Stimulated activated effector memory CD8-positive, alpha-beta T cell treated with anti-CD3 and anti-CD28 coated beads, Interleukin-12 subunit alpha, Interleukin-12 subunit beta, amount 100 ng/mL, for 72 hours (primary cell): ENCODE measurements around the gene PEX5L.
A peak's percentile ranks its signal among the peaks of the same experiment; 100 is the strongest.

Source experiments
- ATAC-seq: fragments of 150-1000 bp; cut with Tn5 transposase; 2 replicates; pipeline ENCODE4 v1.10.0; 2021
- DNase-seq, 2 donors: peaks; one replicate each; pipeline ENCODE4 v3.0.0; 2021 to 2022; ENCODE audit warnings: low spot score in 2 of 2
- H3K27ac Mint-ChIP-seq: one replicate; pipeline ENCODE4 v1.8.0; 2022; ENCODE audit warnings: mild to moderate bottlenecking, mixed read lengths
- H3K36me3 Mint-ChIP-seq: one replicate; pipeline ENCODE4 v1.8.0; 2022; ENCODE audit warnings: mild to moderate bottlenecking, mixed read lengths
- H3K4me1 Mint-ChIP-seq: one replicate; pipeline ENCODE4 v1.8.0; 2022; ENCODE audit warnings: mixed read lengths
- H3K4me3 Mint-ChIP-seq: one replicate; pipeline ENCODE4 v1.8.0; 2022; ENCODE audit warnings: mild to moderate bottlenecking, mixed read lengths
- H3K9me3 Mint-ChIP-seq: one replicate; pipeline ENCODE4 v1.8.0; 2022; ENCODE audit warnings: mixed read lengths

The PEX5L gene

DNA sequence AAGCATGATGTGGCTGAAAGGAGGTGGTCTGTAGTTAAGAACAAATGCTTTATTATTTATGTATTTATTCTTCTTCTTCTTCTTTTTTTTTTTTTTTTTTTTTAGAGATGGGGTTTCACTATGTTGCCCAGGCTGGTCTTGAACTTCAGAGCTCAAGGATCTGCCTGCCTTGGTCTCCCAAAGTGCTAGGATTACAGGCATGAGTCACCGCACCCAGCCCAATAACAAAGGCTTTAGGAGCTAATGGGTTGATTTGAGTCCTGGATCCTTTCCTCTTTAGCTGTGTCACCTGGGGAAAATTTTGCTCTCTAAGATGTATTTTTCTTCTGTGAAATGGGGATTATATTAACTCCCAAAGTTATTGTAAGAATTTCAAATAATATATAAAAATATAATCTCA, 168.8 kb downstream of the PEX5L start:
- no peaks in the 10 kb centered on the region for H3K9me3 Mint-ChIP-seq
- no peak overlapping the region for H3K4me3 Mint-ChIP-seq
- H3K27ac Mint-ChIP-seq = no peak overlapping the region
- ATAC-seq (no peak), DNase-seq (no peak)
- no peaks in the 10 kb centered on the region for H3K36me3 Mint-ChIP-seq
- no peaks in the 10 kb centered on the region for H3K4me1 Mint-ChIP-seq

DNA sequence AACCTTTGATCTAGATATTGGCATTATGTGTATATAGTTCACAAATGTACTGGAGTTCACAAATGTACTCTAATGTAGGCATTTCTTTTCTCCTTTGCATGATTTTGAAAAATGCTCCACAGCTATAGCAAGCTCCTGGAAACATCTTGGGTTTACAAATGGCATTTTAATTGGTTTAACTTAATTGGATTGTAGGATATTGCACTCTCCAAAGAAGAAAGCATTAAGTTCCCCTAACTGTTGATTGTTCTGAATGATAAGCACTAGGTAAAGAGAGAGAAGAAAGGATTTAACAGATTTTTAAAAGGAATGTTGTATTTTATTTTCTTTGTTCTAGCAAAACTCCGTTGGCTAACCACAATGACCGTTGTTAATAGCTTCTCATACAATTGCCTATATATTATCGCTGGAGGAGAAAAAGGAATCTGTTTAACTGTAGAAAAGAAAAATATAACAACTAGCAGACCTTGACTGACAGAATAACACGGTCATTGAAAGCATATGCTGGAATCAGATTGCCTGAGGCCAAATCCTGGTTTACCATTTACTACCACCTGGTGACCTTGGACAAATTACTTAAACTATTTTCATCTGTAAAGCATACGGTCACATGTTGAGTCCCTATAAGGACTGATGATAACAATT, 170.8 kb downstream of the PEX5L start:
- ATAC-seq (no peak), DNase-seq (no peak)
- no peak overlapping the region for H3K27ac Mint-ChIP-seq
- no peak overlapping the region for H3K4me3 Mint-ChIP-seq
- H3K36me3 Mint-ChIP-seq = no peaks in the 10 kb centered on the region
- H3K9me3 Mint-ChIP-seq = no peaks in the 10 kb centered on the region
- H3K4me1 Mint-ChIP-seq = no peaks in the 10 kb centered on the region

DNA sequence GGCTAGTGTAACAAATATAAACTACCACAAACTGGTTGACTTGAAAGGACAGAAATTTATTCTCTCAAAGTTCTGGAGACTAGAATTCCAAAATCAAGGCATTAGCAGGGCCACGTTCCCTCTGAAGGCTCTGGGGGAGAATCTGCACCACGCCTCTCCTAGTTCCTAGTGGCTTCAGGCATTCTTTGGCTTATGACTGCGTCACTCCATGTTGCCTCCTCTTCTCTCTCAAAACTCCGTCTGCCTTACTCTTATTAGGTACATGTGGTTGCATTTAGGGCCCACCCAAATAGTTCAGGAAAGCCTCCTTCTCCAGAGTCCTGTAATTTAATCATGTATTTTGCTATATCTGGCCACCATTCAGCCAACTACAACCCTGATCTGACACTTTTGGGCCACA, 174.8 kb downstream of the PEX5L start:
- Mint-ChIP-seq H3K4me3 (no peak overlapping the region), H3K27ac (no peak overlapping the region), H3K9me3 (no peaks in the 10 kb centered on the region), H3K4me1 (no peaks in the 10 kb centered on the region), H3K36me3 (no peaks in the 10 kb centered on the region)
- ATAC-seq = no peak
- no peak for DNase-seq

DNA sequence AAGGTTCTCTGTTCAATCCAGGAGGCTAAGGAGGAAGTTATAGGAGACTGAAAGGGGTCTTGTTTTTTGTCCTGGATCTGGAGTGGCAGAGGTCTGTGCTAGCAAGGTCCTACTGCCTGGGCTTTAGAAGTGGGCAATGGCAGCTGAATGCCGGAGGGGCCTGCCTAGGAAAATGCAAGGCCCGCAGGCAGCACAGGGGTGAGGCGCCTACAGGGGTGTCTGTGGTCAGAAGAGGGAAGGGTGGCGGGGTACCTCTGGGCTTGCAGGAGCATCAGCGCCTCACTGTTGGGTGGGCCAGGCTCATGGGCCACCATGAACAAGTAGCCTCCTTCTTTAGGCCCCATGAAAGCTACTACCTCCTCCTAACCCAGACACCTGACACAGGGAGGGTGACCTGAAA, 175.4 kb downstream of the PEX5L start:
- ATAC-seq (no peak), DNase-seq (no peak)
- Mint-ChIP-seq H3K9me3 (no peaks in the 10 kb centered on the region), H3K4me3 (no peak overlapping the region), H3K27ac (no peak overlapping the region), H3K4me1 (no peaks in the 10 kb centered on the region), H3K36me3 (no peaks in the 10 kb centered on the region)

DNA sequence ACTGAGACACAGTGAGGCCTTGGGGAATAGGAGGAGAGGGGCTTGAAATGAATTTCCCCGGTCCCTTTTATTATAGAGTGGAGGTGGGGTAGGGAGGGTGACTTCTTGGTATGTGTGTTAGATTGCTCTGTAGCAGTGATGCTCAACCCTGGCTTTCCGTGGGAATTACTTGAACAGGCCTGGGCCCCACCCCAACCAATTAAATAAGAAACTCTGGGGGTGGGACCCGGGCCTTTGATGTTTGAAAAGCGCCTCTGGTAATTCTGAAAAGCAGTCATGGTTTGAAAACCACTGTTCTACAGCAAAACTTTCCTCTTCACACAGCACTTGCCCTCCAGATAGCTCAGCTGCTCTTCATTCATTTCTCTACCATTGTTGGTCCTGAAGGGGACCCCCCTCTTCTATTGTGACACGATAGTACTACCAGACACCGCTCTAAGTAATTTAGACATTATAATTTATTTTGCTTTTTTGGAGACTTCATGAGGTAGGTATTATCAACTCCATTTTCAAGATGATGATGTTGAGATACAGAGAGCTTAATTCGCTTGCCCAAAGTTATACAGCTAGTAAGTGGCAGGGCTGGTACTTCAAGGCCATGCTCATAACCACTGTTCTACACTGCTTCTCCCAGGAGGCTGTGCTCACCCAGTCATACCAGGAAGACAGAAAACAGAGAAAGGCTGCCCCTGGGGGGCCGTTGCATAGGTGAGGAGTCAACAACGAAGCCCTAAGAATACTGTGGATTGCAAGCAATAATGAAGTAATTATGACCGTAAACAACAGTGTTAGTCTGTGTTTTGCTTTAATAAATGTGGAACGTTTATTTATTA, 176.2 kb downstream of the PEX5L start:
- DNase-seq (no peak), ATAC-seq (peak; percentile 64)
- no peaks in the 10 kb centered on the region for H3K9me3 Mint-ChIP-seq
- no peaks in the 10 kb centered on the region for H3K36me3 Mint-ChIP-seq
- H3K4me1 Mint-ChIP-seq = no peaks in the 10 kb centered on the region
- H3K4me3 Mint-ChIP-seq = no peak overlapping the region
- no peak overlapping the region for H3K27ac Mint-ChIP-seq

DNA sequence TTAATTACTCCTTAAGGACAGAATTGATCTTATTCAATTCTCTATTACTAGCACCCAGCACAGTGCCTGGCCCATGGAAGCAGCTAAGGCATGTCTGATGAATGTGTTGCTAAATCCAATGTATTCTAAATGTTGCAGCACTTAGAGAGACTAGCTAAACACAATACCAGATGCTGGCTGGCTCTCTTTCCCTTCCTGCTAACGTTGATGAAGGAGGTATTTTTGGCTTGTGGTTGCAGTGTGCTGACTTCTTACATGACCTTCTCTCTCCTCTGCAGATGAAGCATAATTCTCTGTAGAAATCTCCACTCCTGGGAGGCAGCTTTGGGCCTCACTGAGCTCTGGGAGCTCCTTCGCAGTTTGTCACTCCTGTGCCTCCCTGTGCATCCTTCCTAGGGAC, 183.6 kb downstream of the PEX5L start:
- no peaks in the 10 kb centered on the region for H3K36me3 Mint-ChIP-seq
- no peak overlapping the region for H3K4me3 Mint-ChIP-seq
- no peak overlapping the region for H3K27ac Mint-ChIP-seq
- no peaks in the 10 kb centered on the region for H3K4me1 Mint-ChIP-seq
- H3K9me3 Mint-ChIP-seq = no peaks in the 10 kb centered on the region
- DNase-seq = no peak
- ATAC-seq = no peak

DNA sequence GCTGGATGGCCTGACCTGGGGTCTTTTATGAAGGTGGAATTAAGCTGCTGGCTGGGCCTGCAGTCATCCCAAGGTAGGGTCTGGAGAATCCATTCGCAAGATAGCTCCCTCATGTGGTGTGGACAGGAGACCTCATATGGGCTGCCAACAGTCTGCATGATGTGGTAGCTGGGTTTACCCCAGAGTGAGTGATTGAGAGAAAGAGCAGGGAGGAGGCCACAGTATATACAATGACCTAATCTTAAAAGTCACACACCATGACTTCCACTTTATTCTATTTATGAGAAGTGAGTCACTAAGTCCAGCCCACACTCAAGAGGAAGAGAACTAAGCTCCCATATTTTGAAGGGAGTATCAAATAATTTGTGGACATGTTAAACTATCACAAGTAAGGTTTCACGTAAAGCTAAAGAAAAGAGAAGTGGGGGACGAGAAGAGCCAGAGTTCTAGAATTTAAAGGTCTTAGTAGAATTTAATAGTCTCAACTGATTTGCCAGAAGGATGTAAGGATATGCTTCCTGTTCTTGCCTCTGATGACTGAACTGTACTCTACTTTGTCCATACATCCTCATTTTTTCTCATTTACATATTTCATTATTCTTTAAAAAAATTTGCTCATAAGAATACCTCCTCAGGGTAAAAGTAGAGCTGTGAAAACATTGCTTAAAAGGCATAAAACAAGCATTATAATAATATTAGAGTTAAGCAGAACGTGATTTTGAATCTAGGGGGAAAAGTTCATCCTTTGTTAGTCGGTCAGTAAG, 184.4 kb downstream of the PEX5L start:
- ATAC-seq (peak; percentile 84), DNase-seq (no peak)
- no peaks in the 10 kb centered on the region for H3K9me3 Mint-ChIP-seq
- no peak overlapping the region for H3K27ac Mint-ChIP-seq
- H3K36me3 Mint-ChIP-seq = no peaks in the 10 kb centered on the region
- no peaks in the 10 kb centered on the region for H3K4me1 Mint-ChIP-seq
- H3K4me3 Mint-ChIP-seq = no peak overlapping the region

DNA sequence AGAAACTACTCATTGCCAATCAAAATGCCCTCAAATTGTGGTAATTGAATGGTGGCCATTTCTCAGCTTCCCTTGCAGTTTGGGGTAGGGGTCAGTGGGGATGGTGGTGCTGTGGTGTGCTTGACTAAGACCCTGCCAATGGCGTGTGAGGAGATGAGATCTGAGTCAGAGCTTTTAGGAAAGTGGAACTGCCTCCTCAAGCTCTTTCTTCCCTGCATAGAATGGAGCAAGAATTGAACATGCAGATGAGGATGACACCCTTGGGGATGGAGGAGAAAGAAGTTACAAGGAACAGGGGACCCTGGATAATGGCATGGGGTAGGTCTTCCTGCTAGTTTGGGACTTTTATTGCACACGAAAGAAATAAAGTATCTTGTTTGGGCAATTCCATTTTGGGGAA, 188.0 kb downstream of the PEX5L start:
- no peak for DNase-seq
- Mint-ChIP-seq H3K36me3 (no peaks in the 10 kb centered on the region), H3K27ac (no peak overlapping the region), H3K9me3 (no peaks in the 10 kb centered on the region), H3K4me1 (no peaks in the 10 kb centered on the region), H3K4me3 (no peak overlapping the region)
- no peak for ATAC-seq

DNA sequence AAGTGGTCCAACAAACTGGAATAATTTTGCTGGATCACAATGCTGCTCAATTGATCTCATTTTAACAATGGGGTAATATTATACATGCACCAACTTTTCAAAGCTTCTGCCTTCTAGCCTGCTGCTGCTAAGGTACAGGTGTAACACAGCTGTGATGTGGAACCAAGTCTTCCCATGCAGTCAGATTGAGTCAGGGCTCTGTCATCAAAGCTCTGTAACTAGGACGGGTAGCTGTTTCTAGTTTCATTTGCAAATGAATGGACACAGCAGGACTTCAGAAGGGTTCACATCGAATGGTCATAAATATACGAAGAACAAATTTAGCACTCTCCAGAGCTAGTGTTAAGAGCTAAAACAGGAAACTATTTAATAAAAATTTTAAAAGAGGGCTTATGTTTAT, 194.7 kb downstream of the PEX5L start:
- ATAC-seq = no peak
- H3K36me3 Mint-ChIP-seq = no peaks in the 10 kb centered on the region
- no peak overlapping the region for H3K4me3 Mint-ChIP-seq
- H3K4me1 Mint-ChIP-seq = no peaks in the 10 kb centered on the region
- no peaks in the 10 kb centered on the region for H3K9me3 Mint-ChIP-seq
- DNase-seq = no peak
- no peak overlapping the region for H3K27ac Mint-ChIP-seq

DNA sequence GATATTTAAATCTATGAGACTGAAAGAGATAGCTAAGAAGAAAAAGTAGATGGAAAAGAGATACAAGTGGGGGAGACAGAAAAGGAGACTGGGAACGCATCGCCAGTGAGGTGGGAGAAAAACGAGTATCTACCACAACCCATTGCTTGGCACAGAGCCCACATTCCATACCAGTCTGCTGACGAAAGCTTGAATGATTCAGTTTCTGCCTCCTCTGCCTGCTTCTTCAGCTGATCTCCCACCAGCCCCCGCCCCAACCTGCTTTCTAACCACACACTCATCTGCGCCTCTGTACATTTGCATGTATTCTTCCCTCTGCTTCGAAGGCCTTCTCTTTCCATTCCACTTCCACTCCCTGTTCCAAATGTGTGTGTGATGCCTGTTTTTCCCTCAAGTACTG, 195.8 kb downstream of the PEX5L start:
- ATAC-seq (no peak), DNase-seq (no peak)
- H3K4me3 Mint-ChIP-seq = no peak overlapping the region
- H3K27ac Mint-ChIP-seq = no peak overlapping the region
- no peaks in the 10 kb centered on the region for H3K36me3 Mint-ChIP-seq
- no peaks in the 10 kb centered on the region for H3K9me3 Mint-ChIP-seq
- no peaks in the 10 kb centered on the region for H3K4me1 Mint-ChIP-seq

DNA sequence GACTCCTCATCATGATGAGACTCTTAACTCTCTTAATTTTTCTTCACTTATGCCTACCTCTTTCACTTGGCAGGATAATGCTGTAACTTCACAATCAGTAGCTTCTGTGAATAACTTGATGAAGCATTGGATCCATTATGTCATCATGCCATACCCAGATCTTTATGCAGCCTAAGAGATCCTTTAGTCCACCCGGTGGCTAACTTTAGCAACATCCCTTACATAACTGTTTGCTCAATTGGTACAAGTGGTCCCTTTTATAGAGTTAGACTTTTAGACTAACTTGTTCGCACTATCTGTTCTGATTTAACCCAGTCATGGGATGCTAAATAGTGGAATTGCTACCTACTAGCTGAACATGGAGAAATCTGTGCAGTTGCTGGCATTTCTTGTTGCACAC, 199.4 kb downstream of the PEX5L start:
- no peak for DNase-seq
- no peak overlapping the region for H3K4me3 Mint-ChIP-seq
- H3K4me1 Mint-ChIP-seq = no peaks in the 10 kb centered on the region
- peak; percentile 32 for ATAC-seq
- H3K9me3 Mint-ChIP-seq = no peaks in the 10 kb centered on the region
- H3K27ac Mint-ChIP-seq = no peak overlapping the region
- no peaks in the 10 kb centered on the region for H3K36me3 Mint-ChIP-seq

DNA sequence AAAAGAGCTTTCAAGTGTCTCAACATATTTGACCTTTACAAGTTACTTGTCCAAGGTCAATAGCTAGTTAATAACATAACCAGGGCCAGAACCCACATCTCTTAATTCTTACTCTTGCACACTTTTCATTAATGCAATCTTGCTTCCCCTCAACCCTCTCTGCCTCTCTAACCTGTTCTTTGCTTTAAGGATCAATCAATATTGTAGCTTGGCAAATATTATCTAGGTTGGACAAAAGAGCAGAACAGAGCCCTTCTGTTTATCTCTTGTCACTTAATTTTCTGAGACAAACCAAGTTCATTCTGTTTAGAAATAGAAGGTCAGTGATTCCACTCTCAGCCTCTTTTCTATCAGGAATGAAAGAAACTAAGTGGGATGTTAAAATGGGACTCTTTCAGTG, 203.4 kb downstream of the PEX5L start:
- Mint-ChIP-seq H3K9me3 (no peaks in the 10 kb centered on the region), H3K36me3 (no peaks in the 10 kb centered on the region), H3K4me1 (no peaks in the 10 kb centered on the region), H3K4me3 (no peak overlapping the region), H3K27ac (no peak overlapping the region)
- DNase-seq (no peak), ATAC-seq (no peak)

DNA sequence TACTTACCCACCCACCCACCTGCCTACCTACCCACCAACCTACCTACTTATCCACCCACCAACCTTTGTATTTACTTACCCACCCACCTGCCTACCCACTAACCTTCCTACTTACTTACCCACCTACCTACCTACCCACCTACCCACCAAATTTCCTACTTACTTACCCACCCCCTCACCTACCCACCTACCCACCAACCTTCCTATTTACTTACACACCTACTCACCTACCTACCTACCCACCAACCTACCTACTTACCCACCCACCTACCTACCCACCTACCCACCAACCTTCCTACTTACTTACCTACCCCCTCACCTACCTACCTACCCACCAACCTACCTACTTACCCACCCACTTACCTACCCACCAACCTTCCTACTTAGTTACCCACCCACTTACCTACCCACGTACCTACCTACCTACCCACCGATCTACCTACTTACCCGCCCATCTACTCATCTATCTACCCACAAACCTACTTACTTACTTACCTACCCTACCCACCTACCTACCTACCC, 204.3 kb downstream of the PEX5L start:
- Mint-ChIP-seq H3K4me1 (no peaks in the 10 kb centered on the region), H3K27ac (no peak overlapping the region), H3K36me3 (no peaks in the 10 kb centered on the region), H3K9me3 (no peaks in the 10 kb centered on the region), H3K4me3 (no peak overlapping the region)
- no peak for DNase-seq
- no peak for ATAC-seq

DNA sequence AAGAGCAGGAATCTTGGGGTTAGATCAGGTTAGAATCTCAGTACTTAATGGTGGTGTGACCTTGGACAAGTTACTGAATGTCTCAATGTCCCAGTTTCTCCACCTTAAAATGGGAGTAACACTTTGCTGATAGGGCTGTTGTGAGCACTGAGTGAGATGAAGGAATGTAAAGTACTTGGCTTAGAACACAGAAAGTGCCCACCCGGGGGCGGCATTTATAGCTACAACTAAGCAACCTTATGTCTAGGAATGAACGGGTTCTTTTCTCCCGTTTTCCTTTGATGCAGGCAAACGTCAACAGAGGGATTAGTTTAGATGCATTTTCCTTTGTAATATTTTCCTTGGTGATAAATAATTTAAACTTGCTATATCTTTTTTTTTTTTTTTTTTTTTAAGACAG, 207.3 kb downstream of the PEX5L start:
- Mint-ChIP-seq H3K36me3 (no peaks in the 10 kb centered on the region), H3K27ac (no peak overlapping the region), H3K9me3 (no peaks in the 10 kb centered on the region), H3K4me3 (no peak overlapping the region), H3K4me1 (no peaks in the 10 kb centered on the region)
- no peak for ATAC-seq
- DNase-seq = no peak

DNA sequence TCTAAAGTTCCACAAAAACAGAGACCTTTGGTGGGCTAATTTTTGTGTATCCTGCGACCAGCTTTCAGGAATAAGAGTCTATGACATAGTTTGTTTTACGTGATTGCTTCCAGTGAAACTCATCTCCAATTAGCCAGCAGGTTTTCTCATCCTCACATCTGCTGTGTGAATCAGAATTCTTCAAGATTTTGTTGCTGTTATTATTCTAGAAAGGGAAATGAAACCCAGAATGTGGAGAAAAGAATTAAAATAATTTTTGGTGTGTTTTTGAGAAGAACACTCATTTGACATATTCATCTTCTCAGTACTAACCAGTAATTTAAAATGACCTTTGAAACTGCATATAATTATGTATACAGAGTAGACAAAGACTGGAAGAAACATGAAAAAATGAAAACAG, 208.0 kb downstream of the PEX5L start:
- ATAC-seq = no peak

DNA sequence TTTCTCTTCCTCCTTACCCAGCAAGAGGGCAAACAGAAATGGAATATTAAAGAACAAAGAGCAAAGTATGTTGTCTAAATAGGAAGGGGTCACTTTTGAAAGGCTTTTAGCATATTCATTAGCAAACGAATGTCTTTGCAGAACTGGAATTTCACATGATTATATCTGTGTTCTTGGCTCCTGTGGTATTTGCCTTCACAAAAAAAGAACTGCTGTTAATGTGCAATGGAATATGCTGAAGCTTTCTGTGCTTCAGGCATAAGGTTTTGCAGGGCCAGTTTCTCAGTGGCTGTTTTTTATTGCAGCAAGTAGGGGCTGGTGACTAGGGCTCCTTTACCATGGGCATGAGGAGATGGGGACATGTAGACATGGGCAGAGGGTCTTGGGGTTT, 210.5 kb downstream of the PEX5L start:
- H3K9me3 Mint-ChIP-seq = no peaks in the 10 kb centered on the region
- ATAC-seq (no peak), DNase-seq (no peak)
- no peaks in the 10 kb centered on the region for H3K36me3 Mint-ChIP-seq
- no peaks in the 10 kb centered on the region for H3K4me1 Mint-ChIP-seq
- H3K4me3 Mint-ChIP-seq = no peak overlapping the region
- no peak overlapping the region for H3K27ac Mint-ChIP-seq

More for the DNA sequence above, 208.0 kb downstream of the PEX5L start:
- Mint-ChIP-seq H3K9me3 (no peaks in the 10 kb centered on the region), H3K4me3 (no peak overlapping the region), H3K27ac (no peak overlapping the region), H3K36me3 (no peaks in the 10 kb centered on the region), H3K4me1 (no peaks in the 10 kb centered on the region)
- DNase-seq = no peak
